Measurements from ENCODE around the gene CNTNAP2.
"Not testable (repeated sequence)": the region's sequence is repeated elsewhere in the genome, so short reads cannot be mapped to it uniquely, and the experiment has no call there.

The CNTNAP2 gene

DNA sequence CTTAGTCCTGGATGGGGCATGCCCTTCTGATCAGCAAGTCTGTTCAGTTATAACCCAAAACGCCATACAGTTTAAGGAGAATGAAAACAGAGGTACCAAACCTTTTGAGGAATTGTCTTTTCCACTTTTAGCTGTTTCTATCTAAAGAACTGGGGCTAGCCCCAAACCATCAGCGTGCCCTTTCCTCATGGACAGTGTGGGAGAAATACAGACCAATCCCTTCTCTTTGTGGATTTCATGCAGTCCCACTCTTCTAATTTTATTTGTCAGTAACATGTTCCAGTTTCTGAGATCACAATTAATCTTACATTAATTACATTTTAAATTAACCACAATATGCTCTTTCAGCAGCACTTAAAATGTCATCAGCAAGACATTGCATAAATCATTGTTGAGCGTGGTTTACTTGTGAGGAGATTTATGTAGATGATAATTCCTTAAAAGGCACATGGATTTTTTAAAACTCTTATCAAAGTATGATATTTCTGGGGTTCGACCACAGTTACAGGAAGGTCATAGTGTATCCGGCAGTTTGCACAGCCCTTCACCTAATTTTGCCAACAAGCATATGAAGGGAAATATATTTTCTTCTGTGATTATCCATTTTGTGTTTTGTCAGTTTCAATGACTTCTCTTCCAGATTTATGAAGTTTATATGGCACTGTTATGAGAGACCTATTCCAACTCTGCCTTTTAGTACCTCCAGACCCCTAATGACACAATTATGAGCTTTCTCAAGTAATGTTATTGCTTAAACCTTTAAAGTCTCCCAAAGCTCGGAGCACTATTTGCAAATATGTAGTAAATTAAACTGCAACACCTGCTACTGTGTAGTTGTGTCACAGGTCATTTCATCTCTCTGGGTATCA lies 1605.6 kb downstream of the CNTNAP2 start:
- no peak for DNase-seq

DNA sequence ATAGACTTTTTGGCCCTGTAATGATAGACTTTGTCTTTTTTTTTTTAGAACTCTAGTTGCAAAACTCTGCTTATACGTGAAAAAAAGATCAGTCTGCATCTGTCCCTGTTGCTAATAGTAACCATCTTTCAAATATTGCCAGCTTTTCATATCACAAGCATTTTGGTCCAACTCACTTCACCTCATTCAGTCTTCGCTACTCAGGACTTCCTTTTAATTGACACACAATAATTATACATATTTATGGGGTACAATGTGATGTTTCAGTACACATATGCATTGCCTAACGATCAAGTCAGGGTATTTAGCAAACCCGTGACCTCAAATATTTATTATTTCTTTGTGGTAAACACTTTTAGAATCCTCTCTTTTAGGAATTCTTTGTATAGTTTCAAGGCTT lies 1606.9 kb downstream of the CNTNAP2 start:
- DNase-seq, result no peak

DNA sequence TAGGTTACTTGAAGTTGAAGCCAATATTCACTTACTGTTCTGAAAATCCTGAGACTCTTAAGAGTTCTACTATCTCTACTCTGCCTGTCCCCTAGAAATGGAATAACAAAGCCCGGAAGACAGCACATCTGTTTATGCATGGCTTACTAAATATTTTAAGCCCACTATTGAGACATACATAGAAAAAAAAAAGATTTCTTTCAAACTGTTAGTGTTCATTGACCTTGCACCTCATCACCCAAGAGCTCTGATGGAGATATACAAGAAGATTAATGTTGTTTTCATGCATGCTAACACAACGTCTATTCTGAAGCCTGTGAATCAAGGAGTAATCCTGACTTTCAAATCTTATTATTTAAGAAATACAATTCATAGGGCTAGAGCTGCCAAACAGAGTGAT lies 1614.7 kb downstream of the CNTNAP2 start:
- no peak for DNase-seq

DNA sequence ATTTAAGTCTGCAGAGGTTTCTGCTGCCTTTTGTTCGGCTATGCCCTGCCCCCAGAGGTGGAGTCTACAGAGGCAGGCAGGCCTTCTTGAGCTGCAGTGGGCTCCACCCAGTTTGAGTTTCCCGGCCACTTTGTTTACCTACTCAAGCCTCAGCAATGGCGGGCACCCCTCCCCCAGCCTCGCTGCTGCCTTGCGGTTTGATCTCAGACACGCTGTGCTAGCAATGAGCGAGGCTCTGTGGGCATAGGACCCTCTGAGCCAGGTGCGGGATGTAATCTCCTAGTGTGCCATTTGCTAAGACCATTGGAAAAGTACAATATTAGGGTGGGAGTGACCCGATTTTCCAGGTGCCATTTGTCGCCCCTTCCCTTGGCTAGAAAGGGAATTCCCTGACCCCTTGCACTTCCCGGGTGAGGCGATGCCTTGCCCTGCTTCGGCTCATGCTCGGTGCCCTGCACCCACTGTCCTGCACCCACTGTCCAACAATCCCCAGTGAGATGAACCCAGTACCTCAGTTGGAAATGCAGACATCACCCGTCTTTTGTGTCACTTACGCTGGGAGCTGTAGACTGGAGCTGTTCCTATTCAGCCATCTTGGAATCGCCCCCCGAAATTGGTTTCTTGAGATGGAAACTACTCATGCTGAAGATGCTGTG lies 1621.1 kb downstream of the CNTNAP2 start:
- DNase-seq, result not testable (repeated sequence)

DNA sequence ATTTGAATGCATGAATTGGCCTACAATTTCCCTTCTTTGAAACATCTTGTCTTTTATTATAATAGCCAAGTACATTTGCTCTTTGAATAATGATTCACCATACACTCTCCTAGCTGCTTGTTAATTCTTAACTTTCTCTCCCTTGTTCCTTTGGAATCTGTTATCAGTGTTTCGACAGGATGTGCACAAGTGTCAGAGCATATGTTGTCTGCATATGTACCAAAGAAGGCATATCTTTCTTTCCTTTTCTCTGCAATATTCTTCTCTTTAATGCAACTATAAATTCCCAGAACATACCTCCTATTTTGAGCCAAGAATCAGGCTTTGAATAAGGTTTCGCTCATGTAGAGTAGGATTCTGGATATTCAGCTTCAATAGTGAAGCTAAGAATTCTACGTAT lies 1625.7 kb downstream of the CNTNAP2 start:
- no peak for DNase-seq

DNA sequence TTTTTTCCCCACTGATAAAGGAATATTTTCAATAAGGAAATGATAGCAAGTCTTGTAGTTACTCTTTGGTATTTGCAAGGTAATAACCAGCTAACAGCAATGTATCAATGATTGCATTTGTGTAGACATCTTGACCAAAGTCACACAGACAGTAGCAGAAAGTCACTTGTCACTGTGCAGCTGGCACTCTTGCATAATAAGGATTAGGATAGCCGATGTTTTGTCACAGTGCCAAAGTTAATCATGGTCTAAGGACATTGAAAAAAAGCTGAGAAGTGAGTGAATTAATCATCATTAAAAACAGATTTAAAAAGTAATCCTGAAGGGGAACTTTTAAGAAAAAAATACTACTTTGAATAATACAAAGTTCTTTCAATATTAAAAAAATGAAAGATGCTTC lies 1639.7 kb downstream of the CNTNAP2 start:
- no peak for DNase-seq

DNA sequence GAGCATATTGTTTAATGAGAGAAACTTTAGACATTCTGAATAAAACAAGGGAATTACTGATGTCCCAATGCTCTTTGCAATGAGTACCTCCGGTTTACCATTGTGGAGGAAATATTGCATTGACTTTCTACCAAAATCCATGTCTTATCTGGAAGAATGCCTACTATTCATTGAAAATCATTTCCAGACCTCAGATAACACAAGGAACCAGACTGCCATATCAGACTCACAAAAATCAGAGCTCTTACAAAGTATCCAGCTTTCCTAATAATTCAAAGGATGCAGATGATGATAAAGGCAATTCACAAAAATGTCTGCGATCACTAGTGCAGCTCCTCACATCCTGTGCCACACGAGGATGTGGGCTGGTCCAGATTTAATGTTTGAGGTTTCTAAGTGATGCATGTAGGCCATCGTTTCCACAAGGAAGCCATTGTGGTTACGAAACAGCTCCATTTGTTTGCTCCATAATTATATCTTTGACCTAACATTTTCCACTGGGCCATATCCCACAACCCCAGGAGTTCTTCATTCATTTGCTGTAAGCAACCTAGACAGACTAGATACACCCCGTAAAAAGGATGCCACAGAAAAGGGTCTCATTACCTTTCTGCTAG lies 1642.8 kb downstream of the CNTNAP2 start:
- DNase-seq, result no peak

DNA sequence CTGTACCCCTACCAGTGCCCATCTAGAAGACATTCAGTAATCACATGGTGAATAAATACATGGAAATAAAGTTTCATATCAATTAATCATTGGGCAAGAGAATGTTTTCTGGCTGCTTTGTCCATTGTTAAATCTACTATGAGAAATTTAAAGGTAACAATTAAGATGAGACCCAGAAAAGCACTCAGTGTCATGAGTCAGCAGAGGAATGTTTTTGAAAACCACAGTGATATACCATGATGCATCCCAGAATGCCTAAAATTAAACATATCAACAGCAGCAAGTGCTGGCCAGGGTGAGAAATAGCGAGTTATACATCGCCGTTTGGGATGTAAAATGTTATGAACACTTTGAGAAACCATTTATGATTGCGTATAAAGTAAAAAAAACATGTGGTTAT lies 1648.7 kb downstream of the CNTNAP2 start:
- no peak for DNase-seq

DNA sequence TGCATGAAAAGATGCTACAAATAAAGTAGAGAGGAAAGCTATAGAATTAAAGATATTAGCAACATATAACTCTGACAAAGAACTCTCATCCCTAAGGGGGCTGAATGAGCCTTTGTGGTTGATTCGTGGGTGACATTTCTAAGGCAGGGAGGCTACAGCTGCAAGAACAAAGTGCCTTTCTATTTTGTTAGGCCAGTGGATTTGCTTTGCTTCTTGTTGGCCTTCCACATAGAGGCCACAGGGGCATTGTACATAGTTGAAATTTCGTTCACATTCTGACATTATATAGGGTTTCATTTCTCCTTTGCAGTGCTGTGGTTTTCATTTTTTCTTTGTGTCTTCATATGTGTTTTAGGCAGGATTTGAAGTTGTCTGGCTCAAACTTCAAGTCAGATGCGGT lies 1654.7 kb downstream of the CNTNAP2 start:
- DNase-seq, result no peak

DNA sequence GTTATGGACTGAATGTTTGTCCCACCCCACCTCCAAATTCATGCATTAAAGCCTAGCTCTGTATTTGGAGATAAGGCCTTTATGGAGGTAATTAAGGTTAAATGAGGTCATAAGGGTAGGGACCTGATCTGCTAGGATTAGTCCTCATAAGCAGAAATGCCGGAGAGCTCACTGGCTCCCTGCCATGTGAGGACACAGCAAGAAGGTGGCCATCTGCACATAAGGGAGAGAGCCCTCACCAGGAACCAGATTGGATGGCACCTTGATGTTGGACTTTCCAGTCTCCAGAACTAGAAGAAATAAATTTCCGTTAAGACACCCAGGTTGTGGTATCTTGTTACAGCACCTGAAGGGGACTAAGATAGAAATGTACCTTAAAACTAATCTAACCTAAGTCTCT lies 1657.9 kb downstream of the CNTNAP2 start:
- no peak for DNase-seq

DNA sequence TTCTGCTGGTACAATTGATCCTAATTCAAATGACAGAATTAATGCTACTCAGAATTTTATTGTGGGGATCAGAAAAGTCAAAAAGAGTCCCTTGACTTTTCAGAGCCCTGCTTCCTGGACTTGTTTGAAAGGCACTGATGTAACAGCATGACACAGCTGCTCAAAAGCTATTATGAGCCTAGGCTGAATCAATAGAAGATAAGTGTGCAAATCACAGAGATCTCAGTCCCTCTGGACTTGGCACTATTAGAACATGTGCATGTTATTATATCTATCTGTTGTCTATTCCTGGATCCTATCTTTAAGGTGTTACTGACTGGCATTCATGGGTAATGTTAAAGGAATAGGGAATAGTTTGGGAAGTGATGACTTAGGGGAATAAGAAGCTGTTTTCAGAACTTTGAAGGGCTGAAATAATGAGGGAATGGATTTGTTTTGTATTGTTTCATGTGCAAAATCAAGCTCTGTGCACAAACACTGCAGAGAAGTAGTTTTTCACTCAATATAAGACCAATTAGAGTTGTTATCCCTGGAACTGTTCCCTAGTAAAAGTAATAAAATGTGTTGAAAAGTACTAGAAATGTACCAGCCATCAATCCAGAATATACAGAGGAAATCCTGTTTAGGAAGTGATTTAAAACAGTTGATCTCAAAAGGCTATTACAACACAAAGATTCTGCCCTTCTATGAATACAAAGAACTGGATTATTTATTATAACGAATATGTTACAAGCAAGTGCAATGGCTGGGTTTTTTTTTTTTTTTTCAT lies 1659.1 kb downstream of the CNTNAP2 start:
- no peak for DNase-seq

DNA sequence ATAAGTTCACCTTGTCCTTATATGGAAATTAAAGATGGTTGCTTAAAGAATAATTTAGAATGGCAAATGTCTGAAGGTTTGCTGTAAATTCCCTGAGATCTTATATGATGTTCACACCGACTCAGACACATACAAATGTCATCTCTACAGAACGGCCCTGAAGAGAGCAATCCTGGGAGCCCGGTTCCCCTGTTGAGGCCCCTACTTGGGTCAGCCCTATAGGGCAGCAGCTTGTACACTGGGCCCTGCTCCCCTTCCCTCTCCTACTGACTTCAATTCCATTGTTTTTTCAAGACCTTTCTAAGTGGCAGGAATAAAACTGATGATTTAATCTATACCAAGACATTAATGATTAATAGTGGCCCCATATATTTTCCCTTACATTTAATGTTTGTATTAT lies 1660.7 kb downstream of the CNTNAP2 start:
- no peak for DNase-seq

DNA sequence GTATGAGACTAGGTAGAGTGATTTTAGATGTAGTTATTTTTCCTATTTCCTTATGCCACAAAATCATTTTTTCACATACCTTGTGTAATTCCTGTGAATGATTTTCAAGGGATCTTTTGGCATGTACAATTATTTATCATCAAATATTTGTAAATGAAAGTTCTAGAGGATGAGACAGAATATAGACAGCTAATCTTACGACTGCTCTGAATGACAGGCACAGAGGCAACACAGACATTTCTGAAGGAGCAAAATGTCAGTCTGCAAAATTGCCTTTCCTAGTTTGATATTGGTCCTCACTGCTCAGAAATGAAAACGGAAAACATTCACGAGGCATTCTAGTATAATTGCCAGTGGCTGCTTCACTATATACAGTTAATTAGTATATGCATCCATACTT lies 1663.3 kb downstream of the CNTNAP2 start:
- DNase-seq, result no peak

DNA sequence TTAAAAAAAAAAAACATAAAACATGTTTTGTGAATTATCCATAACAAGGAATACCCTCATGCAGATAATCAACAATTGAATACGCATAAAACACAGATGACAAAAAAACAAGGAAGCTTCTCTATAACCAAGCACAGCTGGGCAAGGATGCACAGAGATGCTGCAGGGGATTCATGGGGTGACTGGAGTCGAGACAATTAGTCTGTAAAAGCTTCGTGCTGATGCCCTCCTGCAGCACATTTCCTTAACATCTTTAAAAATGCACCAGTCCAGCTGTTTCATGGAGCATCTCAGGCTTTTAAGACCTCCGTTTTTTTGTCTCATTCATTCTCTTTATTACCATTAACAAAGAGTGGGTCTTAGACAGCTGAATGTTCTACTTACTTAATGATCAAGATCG lies 1680.0 kb downstream of the CNTNAP2 start:
- DNase-seq, result no peak

DNA sequence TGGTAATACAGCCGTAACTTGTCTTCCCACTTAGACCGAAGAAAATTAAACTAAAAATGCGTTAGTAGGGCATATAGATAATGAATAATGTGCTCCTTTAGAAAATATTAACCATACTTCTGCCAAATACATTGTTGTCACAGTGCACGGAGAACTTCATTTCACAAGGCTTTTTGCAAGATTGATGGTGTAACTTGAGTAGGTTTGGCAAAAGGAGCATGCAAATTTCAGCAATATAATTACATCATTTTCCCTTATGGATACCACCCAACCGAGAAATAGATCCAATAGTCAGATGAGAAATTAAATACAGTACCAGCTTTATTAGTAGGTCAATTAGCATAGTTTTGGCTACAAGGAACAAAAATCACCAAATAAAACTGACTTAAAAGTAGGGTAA lies 1681.4 kb downstream of the CNTNAP2 start:
- no peak for DNase-seq

DNA sequence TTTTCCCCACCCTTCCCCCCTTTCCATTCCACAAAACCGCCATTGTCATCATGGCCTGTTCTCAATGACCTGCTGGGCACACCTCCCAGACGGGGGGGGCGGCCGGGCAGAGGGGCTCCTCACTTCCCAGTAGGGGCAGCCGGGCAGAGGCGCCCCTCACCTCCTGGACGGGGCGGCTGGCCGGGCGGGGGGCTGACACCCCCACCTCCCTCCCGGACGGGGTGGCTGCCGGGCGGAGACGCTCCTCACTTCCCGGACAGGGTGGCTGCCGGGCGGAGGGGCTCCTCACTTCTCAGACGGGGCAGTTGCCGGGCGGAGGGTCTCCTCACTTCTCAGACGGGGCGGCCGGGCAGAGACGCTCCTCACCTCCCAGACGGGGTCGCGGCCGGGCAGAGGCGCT lies 1685.2 kb downstream of the CNTNAP2 start:
- not testable (repeated sequence) for DNase-seq

DNA sequence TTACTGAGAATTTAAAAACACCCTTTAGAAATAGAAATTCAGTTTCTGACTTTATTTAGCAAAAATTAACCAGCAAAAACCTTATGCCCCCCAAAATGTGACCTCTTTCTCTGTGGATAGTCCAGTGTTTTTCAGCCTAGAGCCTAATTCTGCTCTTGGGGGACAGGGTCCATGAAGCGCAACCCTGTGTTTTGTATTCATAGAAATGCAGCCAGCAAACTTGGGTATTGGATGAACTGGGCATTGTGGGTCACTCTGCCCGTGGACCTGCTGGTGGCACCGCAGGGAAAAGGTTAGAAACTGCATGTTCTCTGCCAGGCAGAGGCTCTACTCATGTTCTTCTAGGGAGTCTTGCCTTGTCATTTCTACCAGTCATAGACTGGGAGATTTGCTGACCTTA lies 1686.5 kb downstream of the CNTNAP2 start:
- no peak for DNase-seq

DNA sequence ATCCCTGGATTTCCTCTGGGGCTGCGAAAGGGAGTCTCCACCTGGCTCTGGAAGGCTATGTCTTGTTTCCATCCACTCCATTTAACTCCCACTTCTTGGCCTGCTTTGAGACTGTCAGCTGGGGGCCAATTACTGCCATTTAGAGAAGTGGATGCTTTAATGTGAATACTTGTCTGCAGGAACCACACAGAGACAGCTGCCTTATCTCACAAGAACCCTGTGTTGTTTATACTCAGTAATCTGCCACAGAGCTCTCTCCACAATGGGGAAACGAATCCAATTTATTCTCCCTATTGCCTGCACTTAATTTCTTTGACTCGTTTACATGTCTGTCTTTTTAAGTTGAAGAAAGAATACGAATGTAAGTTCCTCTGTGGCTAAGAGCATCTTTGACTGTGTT lies 1687.0 kb downstream of the CNTNAP2 start:
- peak; percentile 93 for DNase-seq

DNA sequence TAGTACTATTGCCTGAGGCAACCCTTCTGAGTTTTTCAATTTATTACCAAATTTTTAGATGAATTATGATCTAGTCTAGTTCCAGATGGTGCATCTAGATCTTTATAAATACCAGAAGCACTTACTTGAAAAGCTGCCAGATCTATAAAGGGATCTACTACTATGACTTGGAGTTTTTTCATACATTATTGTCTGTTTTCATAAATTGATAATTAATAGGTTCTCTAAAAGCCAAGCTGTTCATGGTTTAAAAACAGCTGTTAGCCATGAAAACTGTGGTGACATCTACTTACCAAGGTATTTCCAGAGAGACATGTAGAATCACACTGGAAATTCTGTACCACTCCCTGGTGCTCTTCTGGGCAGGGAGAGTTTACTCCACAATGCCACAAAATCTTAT lies 1687.4 kb downstream of the CNTNAP2 start:
- no peak for DNase-seq

DNA sequence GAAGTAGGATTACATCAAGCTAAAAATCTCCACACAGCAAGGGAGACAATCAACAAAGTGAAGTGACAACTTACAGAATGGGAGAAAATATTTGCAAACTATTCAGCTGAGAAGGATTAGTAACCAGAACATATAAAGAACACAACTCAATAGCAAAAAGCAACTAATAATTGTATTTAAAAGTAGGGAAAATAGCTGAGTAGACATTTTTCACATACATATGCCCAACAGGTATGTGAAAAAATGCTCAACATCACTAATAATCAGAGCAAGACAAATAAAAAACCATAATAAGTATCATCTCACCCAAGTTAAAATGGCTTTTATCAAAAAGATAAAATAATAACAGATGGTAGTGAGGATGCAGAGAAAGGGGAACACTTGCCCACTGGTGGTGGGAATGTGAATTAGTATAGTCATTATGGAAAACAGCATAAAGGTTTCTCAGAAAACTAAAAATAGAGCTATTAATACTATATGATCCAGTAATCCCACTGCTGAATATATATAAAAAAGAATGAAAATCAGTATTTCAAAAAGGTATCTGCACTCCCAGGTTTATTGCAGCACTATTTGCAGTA lies 1689.5 kb downstream of the CNTNAP2 start:
- no peak for DNase-seq

DNA sequence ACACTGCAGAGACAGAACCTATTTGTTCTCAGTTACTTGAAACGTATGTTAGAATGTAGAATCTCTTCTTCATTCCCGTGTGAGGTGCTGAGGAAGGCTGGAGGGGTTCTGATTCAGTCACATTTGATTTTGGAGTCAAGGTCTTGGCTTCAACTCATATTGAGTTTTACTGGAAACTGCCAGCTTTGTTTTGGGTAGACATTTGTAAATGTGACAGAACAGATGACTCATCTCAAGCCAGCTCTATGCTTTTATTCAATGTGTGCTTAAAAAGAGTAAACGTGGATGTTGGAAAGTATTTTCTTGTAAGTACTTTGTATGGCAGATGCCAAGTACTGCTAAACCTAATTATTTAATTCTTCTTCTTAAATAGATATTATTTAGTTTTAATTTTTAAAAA lies 1693.2 kb downstream of the CNTNAP2 start:
- no peak for DNase-seq

DNA sequence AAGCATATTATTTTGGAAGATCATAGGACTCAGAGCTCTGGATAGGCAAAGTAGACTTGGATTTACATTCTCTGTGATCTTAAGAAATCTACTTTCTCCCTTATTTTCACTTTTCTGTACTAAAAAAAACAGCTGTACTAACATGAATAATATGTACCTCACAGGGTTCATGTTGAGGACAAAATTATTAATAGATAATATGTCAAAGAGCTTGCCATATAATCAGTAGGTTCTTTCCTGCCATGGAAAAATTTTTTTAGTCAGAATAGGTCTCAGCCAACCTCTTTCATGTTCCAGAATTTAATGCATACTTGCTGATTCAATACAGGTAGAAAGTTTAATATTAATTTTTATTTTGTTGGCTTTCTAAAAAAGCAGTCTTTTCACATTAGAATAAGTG lies 1693.7 kb downstream of the CNTNAP2 start:
- DNase-seq, result no peak

DNA sequence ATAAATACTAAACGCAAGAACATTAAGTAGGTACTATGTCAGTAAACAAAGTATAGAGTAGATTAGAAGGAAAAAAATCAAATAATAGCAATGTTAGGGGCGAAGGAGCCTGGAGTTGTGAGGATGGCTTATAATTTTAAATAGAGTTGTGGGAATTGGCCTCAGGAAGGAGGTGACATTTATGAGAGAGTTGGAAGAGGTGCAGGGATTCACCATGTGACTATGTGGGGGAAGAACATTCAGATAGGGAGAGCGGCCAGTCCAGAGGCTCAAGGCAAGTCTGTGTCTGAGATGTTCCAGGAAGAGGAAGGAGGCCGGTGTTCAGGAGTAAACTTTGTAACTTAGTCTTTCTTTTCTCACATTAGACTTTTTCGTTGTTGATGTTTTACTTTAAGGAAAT lies 1695.3 kb downstream of the CNTNAP2 start:
- no peak for DNase-seq
